GM12878 (cell line): ENCODE measurements around the gene MAN1B1. TPM values are rescaled to one million over a fixed set of nuclear protein-coding genes. Genes with fewer than 3 reads are reported as not detected.

Experiments used
- CREM ChIP-seq: IDR thresholded peaks from 2 replicates; pipeline ENCODE4 v1.6.1; 2014; ENCODE audit warnings: antibody characterized with exemption, low read depth
- ELK1 ChIP-seq: IDR thresholded peaks from 2 replicates; pipeline ENCODE4 v1.6.1; 2012; ENCODE audit warnings: low read depth, low read length, improper control_type of control experiment
- HSF1 ChIP-seq: fragments of 150-350 bp; IDR thresholded peaks from 2 replicates; pipeline ENCODE4 v1.6.1; 2014; ENCODE audit warnings: mild to moderate bottlenecking, low read depth, low read length
- IKZF1 ChIP-seq: fragments of 450-650 bp; conservative IDR thresholded peaks from 2 replicates; pipeline ENCODE4 v1.6.1; 2017; ENCODE audit warnings: antibody characterized with exemption, mild to moderate bottlenecking
- IRF4 ChIP-seq: IDR thresholded peaks from 2 replicates; pipeline ENCODE4 v1.6.1; 2011; ENCODE audit warnings: low read depth, low read length
- KAT2A ChIP-seq: conservative IDR thresholded peaks from 2 replicates; pipeline ENCODE4 v1.6.1; 2011; ENCODE audit warnings: low read depth, low read length; ENCODE audit not compliant: control insufficient read depth
- NRF1 ChIP-seq: conservative IDR thresholded peaks from 2 replicates; pipeline ENCODE4 v1.6.1; 2011; ENCODE audit warnings: mild to moderate bottlenecking, low read depth, low read length, improper control_type of control experiment
- PAX5 ChIP-seq: IDR thresholded peaks from 2 replicates; pipeline ENCODE4 v1.6.1; 2011; ENCODE audit warnings: low read depth, low read length, borderline replicate concordance
- TBL1XR1 ChIP-seq: IDR thresholded peaks from 2 replicates; pipeline ENCODE4 v1.6.1; 2012; ENCODE audit warnings: low read depth, low read length, improper control_type of control experiment
- polyA plus RNA-seq, 11 experiments: library from polyadenylated mRNA; depleted of rRNA in 4 of 11; unstranded in 6 of 11; stranded (reverse) in 5 of 11; fragments of >200 nt; fragmentation: Nextera tagmentation in 4 of 11; fragmentation: Illumina TruSeq in 1 of 11; extraction: Ambion mirVana in 4 of 11; extraction: Trizol in 1 of 11; gene quantifications; 1 replicate in 1 of 11; 2 replicates in 10 of 11; pipeline versions ENCODE4 v1.2.1 to v1.2.3, GENCODE V29; 2011 to 2016; ENCODE audit warnings: inconsistent platforms in 2 of 11, missing spikeins in 2 of 11, low read depth in 1 of 11
- total RNA-seq, 4 experiments: library from RNA; depleted of rRNA in 3 of 4; stranded (reverse); fragments of >200 nt in 3 of 4; fragmentation: Illumina TruSeq in 1 of 4; extraction: Trizol in 1 of 4; gene quantifications; 2 replicates each; pipeline versions ENCODE4 v1.2.1 to v1.2.3, GENCODE V29; 2013 to 2021

Gene MAN1B1
- total and polyA plus RNA-seq, 10 of the 15 experiments (the other 5 are each of a cell fraction or from before 2014, with no cell fraction given), result 0.71 to 34.1 (median 22.7) TPM

- TF ChIP-seq ELK1 (no peak), TBL1XR1 (no peak), IKZF1 (no peak), NRF1 (no peak), KAT2A (no peak), CREM (no peak), HSF1 (no peak), IRF4 (no peak), PAX5 (no peak)
Observed at GRCh38 chr9:137063311-137064026, 23.3 kb upstream of the MAN1B1 start (continued).
